Hematopoietic multipotent progenitor cell treated with erythropoietin and hydrocortisone succinate and interleukin-3 and kit ligand, for 8 days (in vitro differentiated cells): ENCODE data around the gene ZG16.

Source experiments
- DNase-seq: peaks from one replicate; pipeline ENCODE4 v3.0.0-alpha.2; 2015

The ZG16 gene

DNA sequence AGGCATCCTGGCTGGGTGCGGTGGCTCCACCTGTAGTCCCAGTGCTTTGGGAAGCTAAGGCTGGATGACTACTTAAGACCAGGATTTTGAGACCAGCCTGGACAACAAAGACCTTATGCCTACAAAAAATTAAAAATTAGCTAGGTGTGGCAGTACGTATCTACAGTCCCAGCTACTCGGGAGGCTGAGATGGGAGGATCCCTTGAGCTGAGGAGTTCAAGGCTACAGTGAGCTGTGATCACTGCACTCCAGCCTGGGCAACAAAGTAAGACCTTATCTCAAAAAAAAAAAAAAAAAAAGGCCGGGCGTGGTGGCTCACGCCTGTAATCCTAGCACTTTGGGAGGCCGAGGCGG, 48.3 kb downstream of the ZG16 start:
- no peak for DNase-seq

DNA sequence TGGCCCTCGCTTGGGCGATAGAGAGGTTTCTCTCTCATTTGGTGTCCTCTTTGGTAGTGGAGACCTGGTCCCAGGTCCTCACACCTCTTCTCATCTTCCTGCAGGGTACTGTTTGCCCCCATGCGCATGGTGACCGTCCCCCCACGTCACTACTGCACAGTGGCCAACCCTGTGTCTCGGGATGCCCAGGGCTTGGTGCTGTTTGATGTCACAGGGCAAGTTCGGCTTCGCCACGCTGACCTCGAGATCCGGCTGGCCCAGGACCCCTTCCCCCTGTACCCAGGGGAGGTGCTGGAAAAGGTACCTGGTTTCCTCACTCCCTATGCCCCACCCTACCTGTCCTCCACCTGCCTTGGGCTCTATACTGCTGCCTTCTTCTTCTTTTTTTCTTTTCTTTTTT, 52.7 kb downstream of the ZG16 start:
- no peak for DNase-seq

DNA sequence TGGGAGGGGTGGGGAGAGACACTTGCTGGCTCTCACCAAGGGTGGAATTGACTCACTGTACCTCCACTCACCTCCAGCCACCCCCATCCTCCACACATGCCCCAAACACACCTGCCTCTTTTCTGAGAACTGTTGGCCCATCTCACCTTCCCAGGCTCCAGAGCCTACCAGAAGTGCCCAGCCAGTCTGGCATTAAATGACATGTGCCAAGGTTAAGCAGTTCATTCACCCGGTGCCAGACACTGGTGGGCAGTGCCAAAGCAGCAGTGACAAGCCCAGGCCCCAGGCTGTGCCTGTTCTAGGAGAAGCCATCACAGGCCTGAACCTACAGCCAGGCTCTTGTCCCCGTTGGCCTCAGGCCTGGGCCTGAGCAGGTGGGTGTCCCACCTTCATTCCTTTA, 53.4 kb downstream of the ZG16 start:
- DNase-seq, result no peak
